NB4 (cell line): ENCODE measurements around the gene CTIF.
A peak's percentile ranks its signal among the peaks of the same experiment; 100 is the strongest.

Experiments
- DNase-seq: peaks from one replicate; pipeline ENCODE4 v3.0.0; 2010; ENCODE audit warnings: low read depth
- H3K4me3 ChIP-seq: one replicate; pipeline ENCODE4 v1.5.1; 2011; ENCODE audit warnings: mild to moderate bottlenecking, low read depth, low read length, moderate library complexity
- CTCF ChIP-seq: IDR thresholded peaks from one replicate; pipeline ENCODE4 v1.5.1; 2012; ENCODE audit warnings: low read depth, low read length
- MAX ChIP-seq: IDR thresholded peaks from 2 replicates; pipeline ENCODE4 v1.6.1; 2011; ENCODE audit warnings: low read depth, low read length
- MYC ChIP-seq: IDR thresholded peaks from 2 replicates; pipeline ENCODE4 v1.6.1; 2011; ENCODE audit warnings: low read depth, low read length
- POLR2A ChIP-seq: IDR thresholded peaks from 2 replicates; pipeline ENCODE4 v1.6.1; 2011; ENCODE audit warnings: mild to moderate bottlenecking; ENCODE audit not compliant: insufficient read length; ENCODE audit errors: extremely low read depth

Gene CTIF

GRCh38 chr18:48783616-48784520 lies 245.0 kb downstream of the CTIF start:
- no peak overlapping the region for H3K4me3 ChIP-seq
- no peak for TF ChIP-seq MAX
- TF ChIP-seq MYC, result no peak
- TF ChIP-seq CTCF, result no peak
- no peak for TF ChIP-seq POLR2A
- no peak for DNase-seq

- no peak overlapping the region for H3K4me3 ChIP-seq
- DNase-seq, result no peak
- TF ChIP-seq MAX (no peak), CTCF (no peak), MYC (no peak), POLR2A (no peak)
These were observed 245.8 kb downstream of the CTIF start for GRCh38 chr18:48784656-48785055.

GRCh38 chr18:48785091-48785614 lies 246.3 kb downstream of the CTIF start:
- H3K4me3 ChIP-seq, result no peak overlapping the region
- peak; percentile 46 for DNase-seq
- TF ChIP-seq CTCF (no peak), POLR2A (no peak), MAX (no peak), MYC (no peak)

- TF ChIP-seq POLR2A, result no peak
- no peak for TF ChIP-seq MYC
- TF ChIP-seq MAX, result no peak
- no peak for TF ChIP-seq CTCF
- no peak for DNase-seq
- no peak overlapping the region for H3K4me3 ChIP-seq
These were observed 247.1 kb downstream of the CTIF start for GRCh38 chr18:48785736-48786454.

- H3K4me3 ChIP-seq, result no peak overlapping the region
- TF ChIP-seq POLR2A (no peak), MAX (no peak), MYC (no peak), CTCF (no peak)
- no peak for DNase-seq
These were observed 247.8 kb downstream of the CTIF start for GRCh38 chr18:48786455-48787202.
